Activated gamma-delta T cell (primary cell): ENCODE measurements around the gene COL3A1.

Experiments
- DNase-seq: peaks from one replicate; lab custom pipeline; 2025; lab: John Stamatoyannopoulos, UW
- total RNA-seq, 2 donors: gene quantifications; one replicate each; lab custom pipeline; 2026; lab: John Stamatoyannopoulos, UW

Gene COL3A1
- total RNA-seq, result 0 to 0.05 reads per million in 2 donors

DNA sequence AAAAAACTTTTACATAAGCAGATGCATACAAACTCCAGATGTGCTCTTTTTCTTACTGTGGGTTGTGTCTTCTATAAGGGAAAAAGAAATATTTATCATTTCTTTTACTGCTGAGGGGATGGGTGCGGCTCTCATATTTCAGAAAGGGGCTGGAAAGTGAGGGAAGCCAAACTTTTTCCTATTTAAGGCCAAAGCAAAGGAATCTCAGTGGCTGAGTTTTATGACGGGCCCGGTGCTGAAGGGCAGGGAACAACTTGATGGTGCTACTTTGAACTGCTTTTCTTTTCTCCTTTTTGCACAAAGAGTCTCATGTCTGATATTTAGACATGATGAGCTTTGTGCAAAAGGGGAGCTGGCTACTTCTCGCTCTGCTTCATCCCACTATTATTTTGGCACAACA is at the start of gene COL3A1:
TSS of gene COL3A1 (plus strand) at position 210 of the 400 bp plus-strand sequence. CDS start at position 327, 117 bp downstream.
- DNase-seq, result no peak

GRCh38 chr2:188928643-188929042 is 45.5 kb upstream of the COL3A1 start:
- DNase-seq, result no peak

GRCh38 chr2:188931361-188931760 is 42.8 kb upstream of the COL3A1 start:
- DNase-seq, result no peak

- no peak for DNase-seq
These were observed 36.6 kb upstream of the COL3A1 start for GRCh38 chr2:188937228-188938220.

DNA sequence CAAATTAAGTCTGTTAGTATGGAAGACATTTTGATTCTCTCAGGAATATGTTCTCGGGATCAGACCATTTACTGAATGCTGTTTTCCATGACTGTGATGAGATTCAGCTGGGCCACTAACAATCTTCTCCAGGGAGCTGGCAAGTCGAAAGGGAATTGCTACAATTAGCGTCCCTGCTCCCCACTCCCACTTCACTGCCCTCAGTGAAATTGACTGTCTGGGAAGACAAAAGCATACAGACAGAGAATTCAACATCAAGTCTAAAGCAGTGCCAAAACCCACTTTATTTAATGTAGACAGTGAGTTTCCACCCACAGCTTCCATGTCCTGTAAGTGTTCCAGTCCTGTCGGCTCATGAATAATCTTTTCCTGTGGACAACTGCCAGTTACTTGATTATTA is 34.0 kb upstream of the COL3A1 start:
- DNase-seq, result no peak

GRCh38 chr2:188944442-188944841 is 29.7 kb upstream of the COL3A1 start:
- DNase-seq, result peak; percentile 9

DNA sequence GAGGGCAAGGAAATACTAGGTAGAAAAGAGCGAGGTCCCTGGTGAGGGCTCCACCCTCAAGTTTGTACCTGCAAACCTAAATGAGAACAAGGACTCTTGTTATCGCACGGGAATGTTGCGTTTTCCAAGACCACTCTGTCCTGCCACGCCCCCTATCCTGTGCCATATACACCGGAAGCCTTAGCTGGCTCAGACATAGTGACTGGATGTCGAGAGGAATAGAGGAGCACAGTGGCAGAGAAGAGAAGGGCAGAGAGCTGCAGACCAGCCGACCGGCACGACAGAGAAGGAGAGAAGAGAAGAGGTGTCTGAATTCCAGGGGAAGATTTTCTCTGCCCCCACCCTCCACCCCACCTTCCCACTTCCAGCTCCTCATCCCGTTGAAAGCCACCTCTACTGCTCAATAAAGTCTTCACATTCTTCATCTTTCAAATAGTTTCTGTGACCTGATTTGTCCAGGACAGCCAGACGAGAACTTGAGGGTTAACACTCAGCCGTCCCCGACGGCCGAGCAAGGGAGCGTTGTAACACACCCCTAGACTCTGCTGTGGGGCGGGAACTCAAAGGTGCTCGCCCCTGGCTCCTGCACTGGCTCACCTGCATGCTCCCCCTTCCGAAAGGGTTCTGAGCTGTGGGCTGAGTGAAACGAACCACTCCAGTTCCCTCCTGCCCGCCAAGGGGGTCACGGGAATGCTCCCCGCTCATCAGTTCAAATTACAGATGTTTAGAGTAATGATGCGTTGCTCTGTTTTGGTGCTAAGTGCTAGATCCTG is 24.9 kb upstream of the COL3A1 start:
- DNase-seq, result no peak

DNA sequence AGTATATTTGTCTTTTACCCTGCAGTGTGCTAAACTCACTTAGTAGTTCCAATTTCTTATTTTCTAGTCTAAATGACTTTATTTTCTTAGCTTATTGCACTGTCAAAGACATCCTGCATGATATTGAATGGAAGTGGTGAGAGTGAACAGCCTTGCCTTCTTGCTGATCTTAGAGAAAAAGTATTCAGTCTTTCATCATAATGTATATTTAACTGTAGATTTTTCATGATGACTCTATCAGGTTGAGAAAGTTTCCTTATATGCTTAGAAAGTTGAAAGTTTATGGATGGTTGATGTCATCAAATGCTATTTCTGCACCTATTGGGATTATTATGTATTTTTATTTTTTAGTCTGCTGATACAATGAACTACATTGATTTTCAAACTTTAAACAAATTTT is 21.3 kb upstream of the COL3A1 start:
- no peak for DNase-seq

DNA sequence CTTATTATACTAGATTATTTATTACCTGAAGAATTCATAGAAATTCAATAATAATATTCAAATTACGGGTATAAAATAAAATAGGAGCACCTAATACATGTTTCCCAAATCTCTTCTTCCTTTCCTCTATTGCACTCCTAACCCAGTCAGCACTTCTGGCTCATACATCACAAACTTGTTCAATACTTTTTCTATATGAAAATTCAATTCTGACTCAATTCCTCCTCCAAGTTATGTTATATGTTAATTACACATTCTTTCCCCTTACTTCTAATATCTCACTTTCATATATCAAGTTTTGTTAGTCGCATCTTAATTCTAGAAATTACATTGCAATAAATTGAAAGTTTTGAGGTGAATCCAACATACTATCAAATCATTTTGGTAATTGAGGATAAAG is 17.9 kb upstream of the COL3A1 start:
- DNase-seq, result no peak

- no peak for DNase-seq
These were observed 17.2 kb upstream of the COL3A1 start for GRCh38 chr2:188956961-188957360.

- DNase-seq, result no peak
These were observed 16.5 kb upstream of the COL3A1 start for GRCh38 chr2:188957646-188958045.

DNA sequence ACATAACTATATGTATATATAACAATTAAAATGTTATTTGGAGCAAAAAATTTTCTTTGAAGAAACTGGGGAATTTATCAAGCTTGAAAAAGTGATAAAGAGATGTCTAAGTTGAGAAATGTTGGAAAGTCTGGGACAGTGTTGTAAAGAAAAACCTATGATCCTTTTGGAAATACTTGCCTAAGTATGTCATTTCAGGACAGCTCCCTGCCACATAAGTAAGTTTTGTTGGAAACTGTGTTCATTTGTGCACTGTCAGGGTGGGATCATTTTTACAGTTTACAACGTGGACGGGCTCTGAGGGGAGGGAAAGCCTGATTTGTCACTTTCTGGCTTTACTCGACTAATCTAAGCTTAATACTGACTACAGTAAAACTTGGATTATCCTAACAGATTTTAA is 10.4 kb upstream of the COL3A1 start:
- no peak for DNase-seq

DNA sequence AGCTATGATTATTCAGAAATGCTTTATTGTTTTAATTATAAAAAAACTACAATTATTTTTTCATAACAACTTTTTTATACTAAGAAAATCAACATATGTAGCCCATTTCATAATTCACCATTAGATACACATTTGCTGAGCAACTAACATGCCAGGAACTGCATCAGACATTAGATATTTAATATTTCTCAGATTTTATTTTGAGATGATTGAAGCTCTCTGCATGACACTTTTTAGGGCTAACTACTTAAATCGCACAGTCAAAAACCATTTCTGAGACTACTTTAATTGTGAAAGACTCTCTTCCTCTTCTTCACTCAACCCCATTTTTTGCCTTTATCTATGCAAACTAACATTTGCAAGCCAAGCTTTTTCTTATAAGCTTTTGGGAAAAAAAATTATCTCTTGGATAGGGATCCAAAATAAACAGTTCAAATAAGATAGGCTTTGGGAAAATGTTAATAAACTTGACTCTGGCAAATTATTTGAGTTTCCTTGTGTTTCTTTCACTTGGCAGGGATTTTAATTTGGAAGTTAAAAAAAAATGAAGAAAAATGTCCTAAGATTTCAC is 9.1 kb upstream of the COL3A1 start:
- no peak for DNase-seq

- no peak for DNase-seq
These were observed 8.6 kb upstream of the COL3A1 start for GRCh38 chr2:188965563-188965962.

DNA sequence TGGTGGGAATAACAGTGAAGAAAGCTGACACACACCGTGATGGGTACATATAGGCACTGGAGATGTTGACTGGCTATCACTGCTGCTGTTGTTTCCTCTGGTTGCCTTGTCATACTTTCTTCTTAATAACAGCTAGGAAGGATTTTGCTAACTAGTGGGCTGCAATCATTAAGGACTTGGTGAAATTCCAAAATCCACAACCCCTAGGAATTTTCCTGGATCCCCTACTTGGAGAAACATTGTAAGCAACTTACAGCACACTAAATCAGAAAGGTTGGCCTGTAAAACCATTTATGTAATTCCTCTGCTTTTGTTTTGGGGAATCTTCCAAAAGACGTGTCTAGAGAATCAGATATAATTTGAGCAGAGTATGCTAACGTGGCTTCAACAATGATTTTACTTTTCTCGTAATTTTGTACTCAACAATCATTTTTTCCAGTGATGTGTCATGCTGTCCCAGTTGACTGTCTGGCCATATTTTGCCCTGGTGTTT is 8.0 kb upstream of the COL3A1 start:
- DNase-seq, result no peak

DNA sequence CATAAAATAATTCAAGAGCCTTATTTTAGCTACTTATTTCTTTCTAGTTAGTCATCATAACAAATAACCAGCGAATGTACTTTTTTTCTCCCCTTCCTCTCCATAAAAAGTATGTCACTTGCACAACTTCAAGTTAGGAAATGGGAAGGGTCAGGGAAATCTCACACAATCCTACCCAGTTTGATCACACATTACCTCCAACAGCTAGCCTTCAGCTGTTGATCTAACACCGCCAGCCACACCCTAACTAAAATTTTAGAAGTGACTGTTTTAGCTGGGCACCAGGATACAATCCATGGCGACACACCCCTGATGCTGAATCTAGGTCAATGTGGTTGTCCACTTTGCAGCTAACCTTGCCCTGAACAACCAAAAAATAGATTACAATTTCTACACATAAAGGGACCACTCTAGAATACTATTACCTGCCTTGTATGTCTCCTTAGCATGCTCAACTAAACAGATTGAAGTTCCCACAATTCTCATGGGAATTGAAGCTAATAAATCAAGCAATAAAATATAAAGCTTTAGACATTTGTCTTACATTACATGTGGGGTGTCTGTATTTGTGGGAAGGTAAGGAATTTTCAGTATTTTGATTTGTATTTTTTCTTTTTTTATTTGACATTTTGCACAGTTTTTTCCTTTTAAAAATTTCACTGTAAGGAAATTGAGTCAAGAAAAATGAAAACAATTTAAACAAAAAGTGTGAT is 7.3 kb upstream of the COL3A1 start:
- DNase-seq, result no peak

DNA sequence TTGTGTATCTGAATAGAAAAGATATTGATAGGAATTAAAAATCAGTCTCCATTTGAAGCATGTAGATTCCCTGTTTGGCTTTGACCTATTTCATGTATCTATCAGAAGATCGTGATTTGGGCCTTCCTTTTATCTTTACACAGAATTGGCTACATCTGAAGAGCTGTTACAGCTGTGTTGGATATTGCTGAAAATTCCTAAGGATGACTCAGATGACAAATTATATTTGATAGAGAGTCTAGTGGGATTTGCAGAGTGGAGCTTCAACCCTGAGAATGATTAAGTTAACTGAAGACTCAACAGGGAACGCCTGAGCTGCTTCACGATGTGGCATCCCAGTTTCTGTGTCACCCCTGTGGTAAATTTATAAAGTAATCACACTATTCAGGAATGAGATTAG is 4.9 kb upstream of the COL3A1 start:
- no peak for DNase-seq

DNA sequence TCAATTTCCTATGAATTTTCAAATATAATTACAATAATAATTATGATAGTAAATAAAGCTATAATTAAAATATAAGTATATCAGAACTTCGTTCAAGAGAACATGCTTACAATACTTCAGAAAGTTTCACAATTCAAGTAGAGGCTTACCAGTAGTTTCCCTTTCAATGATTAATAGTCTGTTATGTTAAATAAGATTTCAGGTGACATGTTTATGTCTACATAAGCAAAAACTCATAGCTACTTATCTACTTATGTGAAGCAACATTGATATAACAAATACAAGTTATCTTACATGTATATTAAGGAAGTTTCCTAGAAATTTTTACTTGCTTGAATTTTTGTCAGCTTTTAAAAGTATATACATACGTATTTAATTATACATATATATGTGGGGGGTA is 4.5 kb upstream of the COL3A1 start:
- no peak for DNase-seq

DNA sequence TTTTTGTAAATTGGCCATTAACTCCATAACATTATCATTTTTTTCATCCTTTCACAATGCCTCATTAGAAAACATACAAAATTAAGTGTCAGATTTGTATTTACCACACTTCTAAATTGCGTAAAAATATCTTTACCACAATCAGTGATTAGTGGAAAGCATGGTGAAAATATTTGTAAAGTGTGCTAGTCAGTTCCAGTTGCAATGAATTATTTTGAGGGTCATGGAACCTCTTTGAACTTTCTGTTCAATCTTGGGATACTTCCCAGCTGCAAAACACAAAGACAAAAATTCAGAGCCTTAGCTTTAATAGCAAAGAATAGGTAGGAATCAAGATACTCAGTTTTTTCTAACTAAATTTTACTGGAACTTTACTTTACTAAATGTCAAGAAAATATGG is 4.0 kb upstream of the COL3A1 start:
- no peak for DNase-seq

- no peak for DNase-seq
These were observed 2.7 kb upstream of the COL3A1 start for GRCh38 chr2:188971432-188971861.

GRCh38 chr2:188973641-188974040 is 532 bp upstream of the COL3A1 start:
- no peak for DNase-seq
